Tibial artery (tissue), 4 donors: ENCODE data around the gene LARP6.

Experiments used
- DNase-seq, 2 donors: peaks; one replicate each; pipeline ENCODE4 v3.0.0-alpha.2; 2019
- H3K27ac ChIP-seq, 2 donors: fragments of 200-600 bp; sonication (generic) in 1 of 2; 1 replicate in 1 of 2; 2 replicates in 1 of 2; pipeline ENCODE4 v1.5.1; 2018 to 2019; ENCODE audit warnings: mild to moderate bottlenecking in 1 of 2
- H3K27me3 ChIP-seq, 2 donors: fragments of 200-600 bp; sonication (generic) in 1 of 2; one replicate each; pipeline versions ENCODE4 v1.5.1 to v1.6.0; 2016 to 2019
- H3K36me3 ChIP-seq, 3 donors: fragments of 200-600 bp; sonication (generic) in 2 of 3; one replicate each; pipeline ENCODE4 v1.5.1; 2016 to 2019; ENCODE audit warnings: mild to moderate bottlenecking in 2 of 3
- H3K4me1 ChIP-seq, 4 donors: fragments of 200-600 bp; sonication (generic) in 2 of 4; 1 replicate in 3 of 4; 2 replicates in 1 of 4; pipeline ENCODE4 v1.5.1; 2016 to 2019
- H3K4me3 ChIP-seq, 2 donors: fragments of 200-600 bp; sonication (generic) in 1 of 2; 1 replicate in 1 of 2; 2 replicates in 1 of 2; pipeline ENCODE4 v1.5.1; 2018 to 2019; ENCODE audit warnings: mild to moderate bottlenecking in 2 of 2
- H3K9me3 ChIP-seq, 3 donors: fragments of 200-600 bp; sonication (generic) in 1 of 3; one replicate each; pipeline ENCODE4 v1.5.1; 2016 to 2019
- CTCF ChIP-seq, 2 experiments: fragments of 200-600 bp in 1 of 2; fragments of 450-650 bp in 1 of 2; IDR thresholded peaks; one replicate each; pipeline ENCODE4 v1.5.1; 2017 to 2019; ENCODE audit warnings: antibody characterized with exemption in 2 of 2, mild to moderate bottlenecking in 1 of 2, moderate library complexity in 1 of 2
- intact Hi-C: fragments of 100-400 bp; cut with DNase I; formaldehyde crosslinking; loops from one replicate; pipeline ENCODE4 v1.15.0; 2023; ENCODE audit warnings: low total_unique reads

LARP6 gene

GRCh38 chr15:70826634-70827033 lies 27.3 kb downstream of the LARP6 start:
- TF ChIP-seq CTCF (IDR thresholded peaks at IDR 0.05): no peak
- peak; percentile 80 to 85 for DNase-seq
- H3K4me3 ChIP-seq: no peak overlapping the region
- H3K4me1 ChIP-seq: peaks cover 0 to 22% (median 9%) of the 10 kb centered on the region in 4 donors
- H3K36me3 ChIP-seq: peaks cover 3 to 27% (median 11%) of the 10 kb centered on the region in 3 donors
- no peaks in the 10 kb centered on the region for H3K27me3 ChIP-seq
- peak overlapping the region; percentile 19 to 34 for H3K27ac ChIP-seq
- H3K9me3 ChIP-seq: no peaks in the 10 kb centered on the region
- intact Hi-C loops: no loop called here

- Histone ChIP-seq H3K36me3 (peaks cover 0 to 19% (median 3%) of the 10 kb centered on the region in 3 donors), H3K4me3 (no peak overlapping the region), H3K27me3 (no peaks in the 10 kb centered on the region), H3K27ac (peak overlapping the region; percentile 14 to 34), H3K4me1 (peaks cover 0 to 22% (median 9%) of the 10 kb centered on the region in 4 donors), H3K9me3 (no peaks in the 10 kb centered on the region)
- intact Hi-C loops: no loop called here
- no peak for TF ChIP-seq CTCF (IDR thresholded peaks at IDR 0.05)
- DNase-seq: no peak
Measured at GRCh38 chr15:70825841-70826240, 28.1 kb downstream of the LARP6 start.

- Histone ChIP-seq H3K36me3 (no peaks in the 10 kb centered on the region), H3K27ac (no peak overlapping the region), H3K4me1 (peaks cover 0 to 22% (median 9%) of the 10 kb centered on the region in 4 donors), H3K27me3 (no peaks in the 10 kb centered on the region), H3K9me3 (no peaks in the 10 kb centered on the region), H3K4me3 (no peak overlapping the region)
- TF ChIP-seq CTCF (IDR thresholded peaks at IDR 0.05): no peak
- intact Hi-C loops: loop anchor here (2.0 kb wide), 1 partner anchor 54 kb away; no protein-coding TSS in a partner anchor
- DNase-seq: no peak
Measured at GRCh38 chr15:70823196-70823595, 30.8 kb downstream of the LARP6 start.

GRCh38 chr15:70820214-70820613 lies 33.7 kb downstream of the LARP6 start:
- Histone ChIP-seq H3K27ac (no peak overlapping the region), H3K27me3 (no peaks in the 10 kb centered on the region), H3K4me1 (peaks cover 0 to 7% (median under 1%) of the 10 kb centered on the region in 4 donors), H3K4me3 (no peak overlapping the region), H3K36me3 (no peaks in the 10 kb centered on the region), H3K9me3 (no peaks in the 10 kb centered on the region)
- no peak for TF ChIP-seq CTCF (IDR thresholded peaks at IDR 0.05)
- DNase-seq: no peak
- intact Hi-C loops: no loop called here

GRCh38 chr15:70818580-70818979 lies 35.4 kb downstream of the LARP6 start:
- TF ChIP-seq CTCF (IDR thresholded peaks at IDR 0.05): no peak
- no peak for DNase-seq
- no peaks in the 10 kb centered on the region for H3K9me3 ChIP-seq
- H3K27me3 ChIP-seq: no peaks in the 10 kb centered on the region
- intact Hi-C loops: no loop called here
- no peaks in the 10 kb centered on the region for H3K36me3 ChIP-seq
- no peak overlapping the region for H3K27ac ChIP-seq
- no peak overlapping the region for H3K4me3 ChIP-seq
- H3K4me1 ChIP-seq: peaks cover 0 to 3% (median 0%) of the 10 kb centered on the region in 4 donors

GRCh38 chr15:70817266-70817665 lies 36.7 kb downstream of the LARP6 start:
- H3K4me1 ChIP-seq: peaks cover 0 to 3% (median 0%) of the 10 kb centered on the region in 4 donors
- TF ChIP-seq CTCF (IDR thresholded peaks at IDR 0.05): no peak
- H3K36me3 ChIP-seq: no peaks in the 10 kb centered on the region
- no peak overlapping the region for H3K27ac ChIP-seq
- H3K9me3 ChIP-seq: no peaks in the 10 kb centered on the region
- no peaks in the 10 kb centered on the region for H3K27me3 ChIP-seq
- no peak overlapping the region for H3K4me3 ChIP-seq
- intact Hi-C loops: no loop called here
- DNase-seq: no peak
